Tibial nerve (tissue), 4 donors: Measurements from ENCODE around the gene LRRC49. TPM values are rescaled to one million over a fixed set of nuclear protein-coding genes. Genes with fewer than 3 reads are reported as not detected.

Experiments
- DNase-seq, 2 donors: peaks; one replicate each; pipeline ENCODE4 v3.0.0-alpha.2; 2019; ENCODE audit warnings: low spot score in 2 of 2
- H3K27ac ChIP-seq, 4 donors: fragments of 200-600 bp; sonication (generic) in 3 of 4; one replicate each; pipeline ENCODE4 v1.5.1; 2017 to 2019; ENCODE audit warnings: mild to moderate bottlenecking in 1 of 4
- H3K27me3 ChIP-seq, 2 donors: fragments of 200-600 bp; sonication (generic) in 1 of 2; one replicate each; pipeline versions ENCODE4 v1.5.1 to v1.6.0; 2017 to 2019
- H3K36me3 ChIP-seq, 3 donors: fragments of 200-600 bp; sonication (generic); one replicate each; pipeline ENCODE4 v1.5.1; 2018 to 2019
- H3K4me1 ChIP-seq, 4 donors: fragments of 200-600 bp; sonication (generic) in 3 of 4; one replicate each; pipeline ENCODE4 v1.5.1; 2017 to 2019
- H3K4me3 ChIP-seq, 4 donors: fragments of 200-600 bp; sonication (generic) in 3 of 4; one replicate each; pipeline ENCODE4 v1.5.1; 2017 to 2019; ENCODE audit warnings: mild to moderate bottlenecking in 1 of 4, moderate library complexity in 1 of 4
- H3K9me3 ChIP-seq, 4 donors: fragments of 200-600 bp; sonication (generic) in 3 of 4; one replicate each; pipeline ENCODE4 v1.5.1; 2017 to 2019
- EP300 ChIP-seq, 2 donors: sonication (generic); formaldehyde crosslinking; IDR thresholded peaks; one replicate each; pipeline ENCODE4 v1.6.1; 2017; ENCODE audit warnings: antibody characterized with exemption in 2 of 2, mild to moderate bottlenecking in 1 of 2
- POLR2A ChIP-seq, 2 donors: fragments of 450-650 bp; IDR thresholded peaks; one replicate each; pipeline ENCODE4 v1.6.1; 2017; ENCODE audit warnings: antibody characterized with exemption in 2 of 2, mild to moderate bottlenecking in 2 of 2, moderate library complexity in 2 of 2
- WGBS, 2 donors: methylation state at CpG; one replicate each; pipeline ENCODE4 v1.1.5; 2018; 5-methylcytosine and 5-hydroxymethylcytosine counted together
- total RNA-seq, 4 donors: library from RNA; depleted of rRNA; stranded (reverse); fragments of >200 nt; gene quantifications; one replicate each; pipeline ENCODE4 v1.1.0, GENCODE V29; 2016
- TF ChIP-seq, protein P1 (sequence below), 5 experiments: fragments of 200-600 bp in 3 of 5; fragments of 450-650 bp in 2 of 5; sonication (generic) in 3 of 5; IDR thresholded peaks; one replicate each; pipeline ENCODE4 v1.5.1; 2016 to 2019; ENCODE audit warnings: antibody characterized with exemption in 5 of 5, mild to moderate bottlenecking in 3 of 5, moderate library complexity in 2 of 5

LRRC49 gene
- total RNA-seq, 4 donors from 2014 or later = 8.8 to 11.1 (median 9.5) TPM

DNA sequence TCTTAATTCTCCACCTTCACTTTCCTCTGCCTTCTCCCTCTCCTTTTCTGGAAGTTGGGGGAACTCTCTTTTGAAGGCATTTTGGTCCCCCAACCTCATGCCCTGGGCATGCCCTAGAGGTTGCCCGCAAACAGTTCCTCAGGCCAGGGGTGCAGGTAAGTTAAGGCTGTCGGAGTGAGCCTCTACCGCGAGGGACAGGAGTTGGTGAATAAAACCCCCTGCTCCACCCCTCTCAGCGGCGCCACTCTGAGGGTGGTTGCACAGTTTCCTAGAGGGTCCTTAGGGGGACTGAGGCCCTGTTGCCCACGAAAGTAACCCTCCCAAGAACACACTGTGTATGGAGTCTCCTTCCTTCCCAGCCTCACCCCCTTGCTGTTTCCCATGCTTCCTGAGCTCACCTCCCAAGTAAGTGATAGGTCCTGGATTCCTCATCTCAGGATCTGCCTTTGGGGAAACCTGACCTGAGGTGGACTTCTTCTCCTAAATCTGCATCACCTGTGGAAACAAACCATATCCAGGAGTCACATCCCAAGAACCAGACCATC lies 199.5 kb downstream of the LRRC49 start:
- no peaks in the 10 kb centered on the region for H3K4me1 ChIP-seq
- H3K4me3 ChIP-seq = no peak overlapping the region
- H3K9me3 ChIP-seq = peaks cover 0 to 15% (median 0%) of the 10 kb centered on the region in 4 donors
- no peaks in the 10 kb centered on the region for H3K36me3 ChIP-seq
- H3K27ac ChIP-seq = no peak overlapping the region
- no peaks in the 10 kb centered on the region for H3K27me3 ChIP-seq
- no peak for DNase-seq
- WGBS, 2 donors = 80 to 90% methylated on average over 7 of the region's 7 CpGs
- TF ChIP-seq POLR2A (IDR thresholded peaks at IDR 0.05) = no peak
- TF ChIP-seq, protein P1, sequence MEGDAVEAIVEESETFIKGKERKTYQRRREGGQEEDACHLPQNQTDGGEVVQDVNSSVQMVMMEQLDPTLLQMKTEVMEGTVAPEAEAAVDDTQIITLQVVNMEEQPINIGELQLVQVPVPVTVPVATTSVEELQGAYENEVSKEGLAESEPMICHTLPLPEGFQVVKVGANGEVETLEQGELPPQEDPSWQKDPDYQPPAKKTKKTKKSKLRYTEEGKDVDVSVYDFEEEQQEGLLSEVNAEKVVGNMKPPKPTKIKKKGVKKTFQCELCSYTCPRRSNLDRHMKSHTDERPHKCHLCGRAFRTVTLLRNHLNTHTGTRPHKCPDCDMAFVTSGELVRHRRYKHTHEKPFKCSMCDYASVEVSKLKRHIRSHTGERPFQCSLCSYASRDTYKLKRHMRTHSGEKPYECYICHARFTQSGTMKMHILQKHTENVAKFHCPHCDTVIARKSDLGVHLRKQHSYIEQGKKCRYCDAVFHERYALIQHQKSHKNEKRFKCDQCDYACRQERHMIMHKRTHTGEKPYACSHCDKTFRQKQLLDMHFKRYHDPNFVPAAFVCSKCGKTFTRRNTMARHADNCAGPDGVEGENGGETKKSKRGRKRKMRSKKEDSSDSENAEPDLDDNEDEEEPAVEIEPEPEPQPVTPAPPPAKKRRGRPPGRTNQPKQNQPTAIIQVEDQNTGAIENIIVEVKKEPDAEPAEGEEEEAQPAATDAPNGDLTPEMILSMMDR (IDR thresholded peaks at IDR 0.05) = no peak
- no peak for TF ChIP-seq EP300 (IDR thresholded peaks at IDR 0.05)

DNA sequence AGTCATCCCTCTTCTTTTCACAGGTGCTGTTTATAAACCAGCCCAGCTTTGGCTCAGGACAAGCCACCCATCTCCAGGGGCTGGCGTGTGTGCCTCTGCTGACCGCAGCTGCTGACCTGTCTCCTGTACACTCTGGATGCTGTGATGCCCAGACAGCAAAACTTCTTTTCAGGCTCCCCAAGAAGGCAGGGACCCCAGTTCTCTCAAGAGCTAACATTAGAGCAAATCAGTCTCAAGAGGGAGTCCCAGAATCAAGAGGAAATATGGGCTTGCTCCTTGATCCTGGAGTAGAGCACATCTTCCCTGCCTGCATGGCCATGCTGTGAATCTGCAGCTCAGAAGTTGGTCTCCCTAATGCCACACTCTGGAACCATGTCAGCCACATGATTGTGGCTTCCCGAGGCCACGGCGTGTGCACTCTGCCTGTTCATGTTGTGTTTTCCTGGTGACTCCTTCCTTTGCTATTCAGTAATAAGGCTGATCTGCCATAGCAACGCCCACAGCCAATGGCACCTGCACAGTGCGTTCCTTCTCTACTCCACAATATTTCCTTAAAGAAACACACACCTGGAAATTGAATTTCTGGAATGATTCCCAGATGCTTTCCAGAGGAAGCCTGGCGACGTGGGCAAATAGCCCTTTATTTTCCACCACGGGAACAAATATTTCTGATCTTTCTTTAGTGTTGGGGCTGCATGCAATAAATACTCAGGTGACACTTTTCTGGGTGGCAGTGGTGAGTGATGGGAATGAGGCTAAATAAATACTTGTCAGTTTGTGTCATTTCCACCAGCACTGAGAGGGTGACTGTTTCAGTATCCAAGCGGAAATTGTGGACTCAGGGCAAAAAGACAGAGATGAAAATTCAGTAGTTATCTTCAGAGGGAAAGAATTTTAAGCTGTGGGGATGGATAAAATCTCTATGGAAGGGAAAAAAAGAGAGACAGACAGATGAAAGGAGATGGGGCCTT lies 200.7 kb downstream of the LRRC49 start:
- no peaks in the 10 kb centered on the region for H3K36me3 ChIP-seq
- peaks cover 0 to 7% (median 0%) of the 10 kb centered on the region in 4 donors for H3K9me3 ChIP-seq
- H3K4me3 ChIP-seq = no peak overlapping the region
- DNase-seq = no peak
- WGBS, 2 donors = 57 to 63% methylated on average over 11 of the region's 11 CpGs
- TF ChIP-seq, protein P1 (IDR thresholded peaks at IDR 0.05) = no peak
- TF ChIP-seq POLR2A (IDR thresholded peaks at IDR 0.05) (no peak), EP300 (IDR thresholded peaks at IDR 0.05) (no peak)
- H3K4me1 ChIP-seq = no peaks in the 10 kb centered on the region
- no peak overlapping the region for H3K27ac ChIP-seq
- no peaks in the 10 kb centered on the region for H3K27me3 ChIP-seq

DNA sequence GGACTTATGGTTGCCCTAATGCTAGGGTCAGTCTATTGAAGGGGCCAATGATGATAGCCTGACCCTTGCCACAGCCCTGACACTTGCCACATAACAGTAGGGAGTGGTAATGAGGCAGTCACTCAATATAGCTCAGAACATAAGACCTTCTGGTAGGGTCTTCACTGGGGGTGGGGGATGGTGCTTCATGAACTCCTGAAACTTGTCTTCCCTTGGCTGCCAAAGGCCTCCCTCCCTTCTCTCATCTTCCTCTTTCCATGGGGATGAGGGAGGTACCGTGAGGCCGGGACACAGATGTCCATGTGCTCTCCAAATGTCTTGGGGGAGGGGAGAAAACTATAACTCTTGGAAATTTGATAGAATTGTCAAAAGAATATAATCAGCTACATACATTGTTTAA lies 201.5 kb downstream of the LRRC49 start:
- H3K27ac ChIP-seq = no peak overlapping the region
- no peaks in the 10 kb centered on the region for H3K4me1 ChIP-seq
- no peaks in the 10 kb centered on the region for H3K27me3 ChIP-seq
- no peaks in the 10 kb centered on the region for H3K36me3 ChIP-seq
- DNase-seq = no peak
- no peaks in the 10 kb centered on the region for H3K9me3 ChIP-seq
- TF ChIP-seq, protein P1 (IDR thresholded peaks at IDR 0.05) = no peak
- TF ChIP-seq POLR2A (IDR thresholded peaks at IDR 0.05) (no peak), EP300 (IDR thresholded peaks at IDR 0.05) (no peak)
- 73 to 96% methylated on average over 2 of the region's 2 CpGs for WGBS, 2 donors
- no peak overlapping the region for H3K4me3 ChIP-seq

DNA sequence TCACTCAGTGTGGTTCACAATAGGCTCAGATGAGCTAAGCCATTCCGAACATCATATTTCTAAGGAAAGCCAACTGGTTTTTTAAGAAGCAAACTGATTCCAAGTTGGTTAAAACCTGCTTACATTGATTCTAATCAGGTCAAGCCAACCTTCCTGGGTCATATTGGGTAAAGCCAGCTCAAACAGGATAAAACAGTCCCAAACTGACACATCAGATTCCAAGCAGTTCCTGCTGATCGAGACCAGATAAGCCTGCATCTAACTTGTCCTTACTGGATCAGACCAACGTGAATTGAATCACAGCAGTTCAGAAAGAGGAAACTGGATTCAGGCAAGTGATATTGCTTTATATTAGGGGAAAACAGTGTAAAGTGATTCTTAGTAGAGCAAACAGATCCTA lies 204.1 kb downstream of the LRRC49 start:
- Histone ChIP-seq H3K27ac (no peak overlapping the region), H3K36me3 (no peaks in the 10 kb centered on the region)
- no peak for DNase-seq

More for the DNA sequence above, 204.1 kb downstream of the LRRC49 start:
- no peaks in the 10 kb centered on the region for H3K9me3 ChIP-seq
- TF ChIP-seq POLR2A (IDR thresholded peaks at IDR 0.05) = no peak
- TF ChIP-seq, protein P1 (IDR thresholded peaks at IDR 0.05) = no peak
- no peak for TF ChIP-seq EP300 (IDR thresholded peaks at IDR 0.05)
- H3K4me3 ChIP-seq = no peak overlapping the region
- no peaks in the 10 kb centered on the region for H3K4me1 ChIP-seq
- H3K27me3 ChIP-seq = no peaks in the 10 kb centered on the region
- WGBS, 2 donors = 65 to 67% methylated on average over 3 of the region's 3 CpGs
